ENCODE results near the gene ABCD3. TPM values are rescaled to one million over a fixed set of nuclear protein-coding genes. Genes with fewer than 3 reads are reported as not detected.

The ABCD3 gene
- total RNA-seq, 1 experiment from 2014 or later = 48.8 TPM

GRCh38 chr1:94471271-94471670 is 53.1 kb downstream of the ABCD3 start:
- DNase-seq (ENCODE audit: low read depth, low spot score) = no peak
- Histone ChIP-seq H3K4me2 (ENCODE audit: low read length) (no peak overlapping the region), H3K79me2 (ENCODE audit: insufficient read depth, low read length) (no peaks in the 10 kb centered on the region), H3K4me3 (replicated peaks in 1 of 2; ENCODE audit: low read depth in 1 of 2, low read length in 2 of 2) (no peak overlapping the region), H4K20me1 (ENCODE audit: insufficient read depth) (no peaks in the 10 kb centered on the region), H3K9me2 (ENCODE audit: insufficient read depth) (no peaks in the 10 kb centered on the region), H3K4me1 (ENCODE audit: control insufficient read depth in 1 of 2, insufficient read depth in 2 of 2, low read length in 2 of 2) (no peaks in the 10 kb centered on the region), H3K27ac (ENCODE audit: low read depth, low read length) (no peak overlapping the region), H2AFZ (ENCODE audit: low read depth, low read length, poor library complexity, severe bottlenecking) (no peak overlapping the region), H3K9me3 (ENCODE audit: control insufficient read depth in 1 of 2, insufficient read depth in 1 of 2, low read depth in 1 of 2, low read length in 2 of 2) (no peaks in the 10 kb centered on the region), H3K27me3 (ENCODE audit: insufficient read depth, low read length) (no peaks in the 10 kb centered on the region), H3K36me3 (ENCODE audit: control insufficient read depth in 1 of 2, insufficient read depth in 2 of 2, low read length in 2 of 2) (peaks cover 0 to 4% of the 10 kb centered on the region in 2 experiments; a peak in 2 of 4 replicates), H3K9ac (ENCODE audit: low read length) (no peak overlapping the region)
- POLR2A ChIA-PET = no interaction called here
- RAD21 ChIA-PET (ENCODE audit: low non-redundant PET in 1 of 2, low total read pairs in 2 of 2, uncharacterized antibody in 2 of 2, unreplicated experiment in 2 of 2) = no interaction called here
- intact Hi-C loops (cut with micrococcal nuclease) = no loop called here
- no peak for ATAC-seq
- TF ChIP-seq CEBPB (IDR thresholded peaks at IDR 0.05; ENCODE audit: low read depth) (no peak), POLR2A (IDR thresholded peaks at IDR 0.05; ENCODE audit: borderline replicate concordance, extremely low read depth, insufficient read depth, insufficient read length) (no peak), REST (IDR thresholded peaks at IDR 0.05; ENCODE audit: low read depth) (no peak), FOSL1 (IDR thresholded peaks at IDR 0.05; ENCODE audit: low read depth) (no peak), JUND (IDR thresholded peaks at IDR 0.05) (no peak), YY1 (IDR thresholded peaks at IDR 0.05; ENCODE audit: extremely low read depth, insufficient replicate concordance, low read depth, low read length) (no peak), ZBTB33 (IDR thresholded peaks at IDR 0.05; ENCODE audit: extremely low read depth, insufficient replicate concordance, low read length) (no peak), SRF (IDR thresholded peaks at IDR 0.05; ENCODE audit: low read depth) (no peak), CTCF (IDR thresholded peaks at IDR 0.05 in 2 of 3, conservative IDR thresholded peaks at IDR 0.05 in 1 of 3; ENCODE audit: borderline replicate concordance in 1 of 3, insufficient read depth in 1 of 3, low read depth in 2 of 3, low read length in 2 of 3) (no peak), ELF1 (IDR thresholded peaks at IDR 0.05; ENCODE audit: borderline replicate concordance, low read depth) (no peak), ZNF274 (IDR thresholded peaks at IDR 0.05; ENCODE audit: low read depth, low read length) (no peak), EGR1 (IDR thresholded peaks at IDR 0.05; ENCODE audit: low read depth) (no peak), SP1 (IDR thresholded peaks at IDR 0.05; ENCODE audit: low read depth) (no peak), POLR2AphosphoS5 (IDR thresholded peaks at IDR 0.05; ENCODE audit: low read depth, low read length) (no peak), ATF3 (IDR thresholded peaks at IDR 0.05) (no peak), SIN3A (IDR thresholded peaks at IDR 0.05; ENCODE audit: low read depth) (no peak), TCF7L2 (IDR thresholded peaks at IDR 0.05; ENCODE audit: borderline replicate concordance, extremely low read depth, insufficient read depth, insufficient read length) (no peak)
- CTCF ChIA-PET = interaction anchor here (1.0 to 5.0 kb wide), 2 partner anchors 8 to 10 kb away, joined by 4 to 32 read pairs; no protein-coding TSS in a partner anchor
- no TSS peak for BruUV-seq (replicated peaks)
